ENCODE measurements around the gene PIK3C2G. TPM values are rescaled to one million over a fixed set of nuclear protein-coding genes. Genes with fewer than 3 reads are reported as not detected.

The PIK3C2G gene
- total RNA-seq, 1 donor from 2014 or later: not detected

DNA sequence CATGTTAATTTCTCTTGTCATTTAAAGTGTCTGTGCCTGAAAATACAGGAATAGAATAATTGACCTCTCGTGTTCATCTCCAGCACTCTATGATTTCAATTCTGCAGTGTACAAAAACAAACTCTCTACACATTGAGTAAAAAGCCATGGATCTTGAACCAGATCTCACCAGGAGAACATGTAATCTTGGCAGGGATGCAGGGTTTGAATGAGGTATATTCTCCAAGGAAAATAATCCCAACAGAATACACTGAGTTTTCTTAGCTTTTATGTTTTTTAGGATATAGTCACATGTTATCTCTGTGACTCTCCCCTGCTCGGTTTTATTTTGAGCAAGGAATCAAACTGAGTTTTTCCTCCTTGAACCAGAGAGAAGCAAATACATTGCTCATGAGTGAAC is 224.7 kb downstream of the PIK3C2G start:
- Histone ChIP-seq H3K4me2 (no peak overlapping the region), H3F3A (ENCODE audit: low read depth) (peaks cover 12% of the 10 kb centered on the region), H2AFZ (replicated peaks) (no peak overlapping the region), H3K79me2 (ENCODE audit: low read depth) (no peaks in the 10 kb centered on the region), H3K9ac (no peak overlapping the region), H3K27ac (no peak overlapping the region), H3K36me3 (no peaks in the 10 kb centered on the region), H3K27me3 (no peaks in the 10 kb centered on the region), H4K20me1 (ENCODE audit: low read depth) (no peaks in the 10 kb centered on the region), H3K4me1 (peaks cover 23% of the 10 kb centered on the region), H3K9me3 (ENCODE audit: low read depth) (no peaks in the 10 kb centered on the region), H3K4me3 (no peak overlapping the region)
- peaks cover 44% of the 10 kb centered on the region for H3K4me1 Mint-ChIP-seq
- peaks cover 10% of the 10 kb centered on the region for H3K9me3 Mint-ChIP-seq
- H3K27me3 Mint-ChIP-seq (ENCODE audit: insufficient read depth, low read depth): peaks cover 5% of the 10 kb centered on the region
- DNase-seq (ENCODE audit: low spot score): no peak
- no peak overlapping the region for H3K4me3 Mint-ChIP-seq
- no peaks in the 10 kb centered on the region for H3K36me3 Mint-ChIP-seq
- H3K27ac Mint-ChIP-seq: peak overlapping the region; percentile 10
- no peak for TF ChIP-seq EZH2phosphoT487 (IDR thresholded peaks at IDR 0.05)
- TF ChIP-seq EZH2 (IDR thresholded peaks at IDR 0.05): no peak
- TF ChIP-seq, protein P1, sequence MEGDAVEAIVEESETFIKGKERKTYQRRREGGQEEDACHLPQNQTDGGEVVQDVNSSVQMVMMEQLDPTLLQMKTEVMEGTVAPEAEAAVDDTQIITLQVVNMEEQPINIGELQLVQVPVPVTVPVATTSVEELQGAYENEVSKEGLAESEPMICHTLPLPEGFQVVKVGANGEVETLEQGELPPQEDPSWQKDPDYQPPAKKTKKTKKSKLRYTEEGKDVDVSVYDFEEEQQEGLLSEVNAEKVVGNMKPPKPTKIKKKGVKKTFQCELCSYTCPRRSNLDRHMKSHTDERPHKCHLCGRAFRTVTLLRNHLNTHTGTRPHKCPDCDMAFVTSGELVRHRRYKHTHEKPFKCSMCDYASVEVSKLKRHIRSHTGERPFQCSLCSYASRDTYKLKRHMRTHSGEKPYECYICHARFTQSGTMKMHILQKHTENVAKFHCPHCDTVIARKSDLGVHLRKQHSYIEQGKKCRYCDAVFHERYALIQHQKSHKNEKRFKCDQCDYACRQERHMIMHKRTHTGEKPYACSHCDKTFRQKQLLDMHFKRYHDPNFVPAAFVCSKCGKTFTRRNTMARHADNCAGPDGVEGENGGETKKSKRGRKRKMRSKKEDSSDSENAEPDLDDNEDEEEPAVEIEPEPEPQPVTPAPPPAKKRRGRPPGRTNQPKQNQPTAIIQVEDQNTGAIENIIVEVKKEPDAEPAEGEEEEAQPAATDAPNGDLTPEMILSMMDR (IDR thresholded peaks at IDR 0.05): no peak

DNA sequence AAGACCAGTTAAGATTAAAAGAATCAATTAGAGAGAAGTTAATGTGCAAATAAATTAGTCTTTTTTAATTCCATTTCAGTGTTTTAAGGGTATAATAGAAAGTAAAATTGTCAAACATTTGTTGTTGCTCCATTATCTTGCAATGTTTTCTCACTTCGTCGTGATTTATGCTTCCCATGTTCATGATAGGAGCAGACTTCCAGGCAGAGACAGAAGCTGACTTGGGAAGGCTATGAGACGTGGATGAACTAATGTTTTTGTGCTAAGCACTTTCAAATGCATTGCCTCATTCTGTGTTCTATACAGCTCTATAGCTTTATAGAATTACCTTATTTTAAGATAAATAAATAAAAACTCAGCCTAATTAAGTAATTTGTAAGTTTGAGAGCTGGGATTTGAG is 226.2 kb downstream of the PIK3C2G start:
- no peak for DNase-seq (ENCODE audit: low spot score)
- H3K27me3 Mint-ChIP-seq (ENCODE audit: insufficient read depth, low read depth): peaks cover 2% of the 10 kb centered on the region
- peaks cover 43% of the 10 kb centered on the region for H3K4me1 Mint-ChIP-seq
- H3K27ac ChIP-seq: no peak overlapping the region
- H3K9me3 ChIP-seq (ENCODE audit: low read depth): no peaks in the 10 kb centered on the region
- H2AFZ ChIP-seq (replicated peaks): no peak overlapping the region
- H3K4me3 ChIP-seq: no peak overlapping the region
- H3K9ac ChIP-seq: no peak overlapping the region
- H4K20me1 ChIP-seq (ENCODE audit: low read depth): no peaks in the 10 kb centered on the region
- no peaks in the 10 kb centered on the region for H3K36me3 ChIP-seq
- TF ChIP-seq, protein P1 (IDR thresholded peaks at IDR 0.05): no peak
- TF ChIP-seq EZH2 (IDR thresholded peaks at IDR 0.05) (no peak), EZH2phosphoT487 (IDR thresholded peaks at IDR 0.05) (no peak)
- no peaks in the 10 kb centered on the region for H3K36me3 Mint-ChIP-seq
- H3K27me3 ChIP-seq: no peaks in the 10 kb centered on the region
- H3K9me3 Mint-ChIP-seq: peaks cover 10% of the 10 kb centered on the region
- no peaks in the 10 kb centered on the region for H3K79me2 ChIP-seq (ENCODE audit: low read depth)
- H3K4me3 Mint-ChIP-seq: no peak overlapping the region
- peaks cover 23% of the 10 kb centered on the region for H3K4me1 ChIP-seq
- no peak overlapping the region for H3K27ac Mint-ChIP-seq
- H3F3A ChIP-seq (ENCODE audit: low read depth): peaks cover 12% of the 10 kb centered on the region
- H3K4me2 ChIP-seq: no peak overlapping the region

DNA sequence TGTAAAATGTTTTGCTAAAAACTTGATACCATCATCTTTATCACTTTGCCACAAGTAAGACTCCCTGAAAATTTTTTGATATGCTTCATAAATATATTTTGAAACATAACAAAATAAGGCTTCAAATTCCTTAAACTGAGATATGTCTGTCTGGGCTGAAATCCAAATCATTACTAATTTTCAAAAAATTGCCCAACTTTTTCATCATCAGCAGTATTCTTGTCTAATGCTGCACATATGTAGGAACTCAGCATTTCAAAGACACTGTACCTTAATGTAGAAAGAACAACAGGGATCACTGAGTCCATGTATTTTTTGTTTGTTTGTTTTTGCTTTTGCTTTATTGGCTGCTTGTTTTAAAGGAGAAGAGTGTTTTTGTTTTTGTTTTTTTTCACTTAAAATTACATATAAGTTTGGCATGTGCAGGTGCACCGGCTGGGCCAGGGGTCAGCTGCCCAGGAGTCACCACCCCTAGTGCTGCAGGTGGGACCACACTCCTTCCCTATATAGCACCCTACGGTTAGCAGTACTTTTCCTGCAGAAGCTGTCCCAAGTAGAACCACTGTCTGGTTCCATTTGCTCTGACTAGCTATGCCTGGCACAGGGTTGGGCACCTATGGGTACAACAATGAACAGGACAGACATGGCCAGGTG is 231.2 kb downstream of the PIK3C2G start:
- H3K36me3 Mint-ChIP-seq: no peaks in the 10 kb centered on the region
- H3F3A ChIP-seq (ENCODE audit: low read depth): no peaks in the 10 kb centered on the region

More for the DNA sequence above, 231.2 kb downstream of the PIK3C2G start:
- Histone ChIP-seq H3K9ac (no peak overlapping the region), H3K9me3 (ENCODE audit: low read depth) (no peaks in the 10 kb centered on the region), H4K20me1 (ENCODE audit: low read depth) (no peaks in the 10 kb centered on the region), H3K27me3 (no peaks in the 10 kb centered on the region), H3K79me2 (ENCODE audit: low read depth) (no peaks in the 10 kb centered on the region), H3K36me3 (no peaks in the 10 kb centered on the region), H2AFZ (replicated peaks) (no peak overlapping the region), H3K4me3 (no peak overlapping the region), H3K4me1 (no peaks in the 10 kb centered on the region), H3K4me2 (no peak overlapping the region), H3K27ac (no peak overlapping the region)
- Mint-ChIP-seq H3K27me3 (ENCODE audit: insufficient read depth, low read depth) (no peaks in the 10 kb centered on the region), H3K9me3 (peaks cover 8% of the 10 kb centered on the region), H3K27ac (no peak overlapping the region), H3K4me3 (no peak overlapping the region), H3K4me1 (peaks cover 4% of the 10 kb centered on the region)
- TF ChIP-seq, protein P1 (IDR thresholded peaks at IDR 0.05): no peak
- TF ChIP-seq EZH2 (IDR thresholded peaks at IDR 0.05): no peak
- TF ChIP-seq EZH2phosphoT487 (IDR thresholded peaks at IDR 0.05): no peak
- no peak for DNase-seq (ENCODE audit: low spot score)
